A673 (cell line): Measurements from ENCODE around the gene KCNJ9.

Source experiments
- EZH2 ChIP-seq: fragments of 200-600 bp; sonication (generic); IDR thresholded peaks from 2 replicates; pipeline ENCODE4 v1.6.1; 2017; ENCODE audit warnings: borderline replicate concordance, low read depth, mild to moderate bottlenecking, mixed read lengths, antibody characterized with exemption, low read length; ENCODE audit not compliant: poor library complexity, severe bottlenecking
- TF ChIP-seq, protein P1 (sequence below): fragments of 300-800, 200-600 bp; sonication (generic); conservative IDR thresholded peaks from 2 replicates; pipeline ENCODE4 v1.5.1; 2017; ENCODE audit warnings: low read depth, mild to moderate bottlenecking, antibody characterized with exemption, low read length, moderate library complexity, mixed read lengths

GRCh38 chr1:160123726-160124125 is 42.4 kb downstream of the KCNJ9 start:
- TF ChIP-seq, protein P1, sequence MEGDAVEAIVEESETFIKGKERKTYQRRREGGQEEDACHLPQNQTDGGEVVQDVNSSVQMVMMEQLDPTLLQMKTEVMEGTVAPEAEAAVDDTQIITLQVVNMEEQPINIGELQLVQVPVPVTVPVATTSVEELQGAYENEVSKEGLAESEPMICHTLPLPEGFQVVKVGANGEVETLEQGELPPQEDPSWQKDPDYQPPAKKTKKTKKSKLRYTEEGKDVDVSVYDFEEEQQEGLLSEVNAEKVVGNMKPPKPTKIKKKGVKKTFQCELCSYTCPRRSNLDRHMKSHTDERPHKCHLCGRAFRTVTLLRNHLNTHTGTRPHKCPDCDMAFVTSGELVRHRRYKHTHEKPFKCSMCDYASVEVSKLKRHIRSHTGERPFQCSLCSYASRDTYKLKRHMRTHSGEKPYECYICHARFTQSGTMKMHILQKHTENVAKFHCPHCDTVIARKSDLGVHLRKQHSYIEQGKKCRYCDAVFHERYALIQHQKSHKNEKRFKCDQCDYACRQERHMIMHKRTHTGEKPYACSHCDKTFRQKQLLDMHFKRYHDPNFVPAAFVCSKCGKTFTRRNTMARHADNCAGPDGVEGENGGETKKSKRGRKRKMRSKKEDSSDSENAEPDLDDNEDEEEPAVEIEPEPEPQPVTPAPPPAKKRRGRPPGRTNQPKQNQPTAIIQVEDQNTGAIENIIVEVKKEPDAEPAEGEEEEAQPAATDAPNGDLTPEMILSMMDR = no peak
- no peak for TF ChIP-seq EZH2
